Hepatocyte (in vitro differentiated cells): ENCODE measurements around the gene POLA2.

ENCODE experiments used
- CTCF ChIP-seq: fragments of 200-600 bp; sonication (generic); IDR thresholded peaks from 2 replicates; pipeline ENCODE4 v1.5.1; 2016; ENCODE audit warnings: antibody characterized with exemption, mild to moderate bottlenecking; ENCODE audit not compliant: poor library complexity
- EZH2phosphoT487 ChIP-seq: fragments of 200-600 bp; sonication (generic); IDR thresholded peaks from one replicate; pipeline ENCODE4 v1.6.1; 2018; ENCODE audit warnings: antibody characterized with exemption, mild to moderate bottlenecking, low read depth, moderate library complexity; ENCODE audit not compliant: unreplicated experiment, severe bottlenecking

- TF ChIP-seq CTCF, result no peak
- no peak for TF ChIP-seq EZH2phosphoT487
Measured at GRCh38 chr11:65305501-65306268, 43.9 kb downstream of the POLA2 start.
